GM20000 (cell line): ENCODE data around the gene IL1RN.

Experiments used
- DNase-seq: peaks from one replicate; pipeline ENCODE4 v3.0.0; 2012; ENCODE audit warnings: low spot score
- TF ChIP-seq, protein P1 (sequence below): IDR thresholded peaks from 2 replicates; pipeline ENCODE4 v1.5.1; 2012; ENCODE audit warnings: mild to moderate bottlenecking, control low read depth; ENCODE audit errors: extremely low read depth, missing control alignments

The IL1RN gene

DNA sequence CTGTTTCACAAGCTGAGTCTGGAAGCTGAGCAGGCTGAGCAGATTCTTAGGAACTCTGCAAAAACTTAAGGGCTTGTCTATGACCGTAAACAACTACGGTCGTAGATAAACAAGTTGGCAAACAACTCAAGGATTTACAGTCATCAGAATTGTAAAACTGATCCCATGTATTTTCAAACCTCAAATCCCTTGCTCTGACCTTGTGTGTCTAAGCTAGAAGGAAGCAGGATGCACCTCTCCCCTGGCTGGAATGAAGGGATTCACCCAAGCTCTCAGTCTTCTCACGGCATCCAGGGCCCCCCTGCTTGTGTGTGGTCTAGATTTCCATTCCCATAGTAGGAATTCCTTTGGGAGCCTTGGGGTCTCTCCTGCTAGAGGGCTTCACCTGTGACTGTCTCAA, 12.4 kb upstream of the IL1RN start:
- DNase-seq: no peak
- TF ChIP-seq, protein P1, sequence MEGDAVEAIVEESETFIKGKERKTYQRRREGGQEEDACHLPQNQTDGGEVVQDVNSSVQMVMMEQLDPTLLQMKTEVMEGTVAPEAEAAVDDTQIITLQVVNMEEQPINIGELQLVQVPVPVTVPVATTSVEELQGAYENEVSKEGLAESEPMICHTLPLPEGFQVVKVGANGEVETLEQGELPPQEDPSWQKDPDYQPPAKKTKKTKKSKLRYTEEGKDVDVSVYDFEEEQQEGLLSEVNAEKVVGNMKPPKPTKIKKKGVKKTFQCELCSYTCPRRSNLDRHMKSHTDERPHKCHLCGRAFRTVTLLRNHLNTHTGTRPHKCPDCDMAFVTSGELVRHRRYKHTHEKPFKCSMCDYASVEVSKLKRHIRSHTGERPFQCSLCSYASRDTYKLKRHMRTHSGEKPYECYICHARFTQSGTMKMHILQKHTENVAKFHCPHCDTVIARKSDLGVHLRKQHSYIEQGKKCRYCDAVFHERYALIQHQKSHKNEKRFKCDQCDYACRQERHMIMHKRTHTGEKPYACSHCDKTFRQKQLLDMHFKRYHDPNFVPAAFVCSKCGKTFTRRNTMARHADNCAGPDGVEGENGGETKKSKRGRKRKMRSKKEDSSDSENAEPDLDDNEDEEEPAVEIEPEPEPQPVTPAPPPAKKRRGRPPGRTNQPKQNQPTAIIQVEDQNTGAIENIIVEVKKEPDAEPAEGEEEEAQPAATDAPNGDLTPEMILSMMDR: no peak

DNA sequence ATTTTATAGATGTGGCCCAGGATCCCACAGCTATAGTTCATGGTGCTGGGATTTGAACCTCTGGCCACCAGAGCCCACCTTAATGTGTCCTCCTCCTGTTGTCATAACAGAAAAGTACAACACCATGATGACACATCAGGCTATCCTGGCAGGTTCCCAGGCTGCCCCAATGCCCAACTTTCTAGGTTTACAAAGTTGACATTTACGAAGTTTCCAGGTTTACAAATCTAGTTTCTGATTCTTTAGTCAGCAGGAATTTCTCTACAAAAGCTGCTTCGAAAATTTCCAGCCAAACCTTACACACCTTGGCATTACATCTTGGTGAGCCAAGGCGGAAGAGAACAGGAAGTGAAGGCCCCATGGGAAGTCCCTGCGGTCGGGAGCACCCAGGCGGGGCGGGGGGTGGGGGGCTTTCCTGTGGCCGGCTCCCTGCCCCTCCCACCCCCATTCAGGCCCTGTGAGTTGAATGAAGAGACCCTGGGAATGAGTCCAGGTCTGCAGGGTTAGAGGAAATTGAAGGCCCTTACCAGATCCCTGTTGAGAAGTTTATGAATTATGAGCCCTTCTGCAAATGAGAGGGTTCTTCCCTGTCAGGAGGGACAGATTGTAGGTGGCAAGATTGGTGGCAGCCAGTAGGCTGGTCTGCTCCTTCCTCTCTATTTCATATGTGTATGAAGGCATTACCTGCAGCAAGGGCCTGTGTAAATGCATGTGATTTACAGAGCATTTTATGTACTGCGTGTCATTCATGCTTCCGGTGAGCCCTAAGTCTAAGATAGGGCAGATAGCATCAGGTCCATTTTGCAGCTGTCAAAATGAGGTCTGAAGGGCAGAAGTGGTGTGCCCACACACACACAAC, 11.1 kb upstream of the IL1RN start:
- TF ChIP-seq, protein P1: no peak
- DNase-seq: peak; percentile 27

DNA sequence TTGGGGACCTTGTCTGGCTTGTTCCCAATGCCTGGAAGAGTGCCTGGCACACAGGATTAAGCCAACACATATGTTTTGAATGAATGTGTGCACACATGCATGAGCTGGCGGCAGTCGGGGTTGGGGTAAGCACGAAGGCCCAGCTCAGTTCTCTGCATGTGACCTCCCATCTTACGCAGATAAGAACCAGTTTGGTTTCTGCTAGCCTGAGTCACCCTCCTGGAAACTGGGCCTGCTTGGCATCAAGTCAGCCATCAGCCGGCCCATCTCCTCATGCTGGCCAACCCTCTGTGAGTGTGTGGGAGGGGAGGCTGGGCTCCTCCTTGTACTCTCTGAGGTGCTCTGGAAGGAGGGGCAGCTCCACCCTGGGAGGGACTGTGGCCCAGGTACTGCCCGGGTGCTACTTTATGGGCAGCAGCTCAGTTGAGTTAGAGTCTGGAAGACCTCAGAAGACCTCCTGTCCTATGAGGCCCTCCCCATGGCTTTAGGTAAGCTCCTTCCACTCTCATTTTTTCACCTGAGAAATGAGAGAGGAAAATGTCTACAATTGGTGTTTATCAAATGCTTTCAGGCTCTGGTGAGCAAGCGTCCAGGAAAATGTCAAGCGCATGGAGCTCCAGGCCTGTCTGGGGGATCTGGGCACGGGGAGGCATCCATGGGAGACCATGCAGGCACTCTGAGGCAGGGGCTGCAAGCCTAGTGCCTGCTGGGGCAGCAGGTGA, 9.7 kb upstream of the IL1RN start:
- TF ChIP-seq, protein P1: no peak
- DNase-seq: no peak

DNA sequence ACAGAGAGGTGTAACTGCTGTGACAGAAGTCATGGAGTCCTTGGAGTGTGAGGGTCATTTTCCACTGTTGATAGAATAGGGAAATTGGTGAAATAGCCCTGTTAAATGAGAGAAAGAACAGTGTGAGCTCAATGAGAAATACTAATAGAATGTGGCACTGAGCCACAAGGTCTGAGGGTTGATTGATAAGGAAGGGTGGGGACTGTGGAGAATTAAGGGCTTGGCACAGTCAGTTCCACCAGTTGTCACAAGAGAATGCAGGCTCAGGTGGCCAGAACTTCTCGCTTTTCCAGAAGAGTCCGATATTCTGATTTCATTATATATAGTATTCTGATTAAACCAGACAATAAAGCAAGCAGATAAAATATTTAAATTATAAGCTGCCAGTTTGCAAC, 9.1 kb upstream of the IL1RN start:
- TF ChIP-seq, protein P1: no peak
- DNase-seq: no peak

DNA sequence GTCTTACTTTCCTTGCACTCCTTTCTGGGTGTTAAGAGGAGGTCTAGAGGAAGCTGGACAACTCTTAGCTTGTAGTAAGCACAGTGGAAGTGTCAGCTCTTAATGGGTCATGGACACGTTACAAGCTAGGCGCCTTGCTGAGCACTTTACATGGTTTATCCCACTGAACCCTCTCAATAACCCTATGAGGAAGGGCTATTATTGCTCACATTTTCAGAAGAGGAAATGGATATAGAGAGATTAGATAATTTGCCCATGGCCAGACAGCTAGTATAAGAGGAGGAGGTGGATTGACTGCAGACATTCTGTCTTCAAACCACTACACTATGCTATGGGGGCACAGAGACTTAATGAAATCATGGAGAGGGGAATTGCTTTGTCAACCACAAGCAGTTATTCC, 8.3 kb upstream of the IL1RN start:
- TF ChIP-seq, protein P1: no peak
- no peak for DNase-seq

DNA sequence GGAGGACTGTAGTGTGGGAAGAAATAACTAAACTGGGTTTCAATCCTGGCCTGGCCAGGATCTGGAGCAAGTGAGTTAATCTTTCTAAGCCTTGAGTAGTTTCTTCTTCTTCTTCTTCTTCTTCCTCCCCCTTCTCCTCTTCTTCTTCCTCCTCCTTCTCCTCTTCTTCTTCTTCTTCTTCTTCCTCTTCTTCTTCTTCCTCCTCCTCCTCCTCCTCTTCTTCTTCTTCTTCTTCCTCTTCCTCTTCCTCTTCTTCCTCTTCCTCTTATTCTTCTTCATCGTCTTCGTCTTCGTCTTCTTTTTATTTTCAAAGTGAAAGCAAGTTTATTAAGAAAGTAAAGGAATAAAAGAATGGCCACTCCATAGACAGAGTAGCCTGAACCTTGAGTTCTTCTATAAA, 6.5 kb upstream of the IL1RN start:
- TF ChIP-seq, protein P1: no peak
- DNase-seq: no peak

DNA sequence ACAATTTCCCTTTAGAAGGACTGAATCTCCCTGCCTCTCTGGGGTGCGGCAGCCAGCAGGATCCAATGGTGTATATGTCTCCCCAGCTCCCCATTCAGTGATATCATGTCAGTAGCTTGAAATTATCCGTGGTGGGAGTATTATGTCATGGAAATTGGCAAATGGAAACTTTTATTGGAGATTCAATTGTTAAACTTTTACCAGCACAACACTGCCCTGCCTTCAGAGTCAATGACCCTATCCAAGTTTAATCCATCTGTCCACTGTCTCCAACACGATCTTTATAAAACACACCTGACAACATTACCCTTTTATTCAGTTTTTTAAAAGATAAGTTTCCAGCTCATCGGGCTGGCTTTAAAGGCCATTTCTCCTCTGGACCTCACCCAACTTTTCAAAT, 5.0 kb upstream of the IL1RN start:
- no peak for DNase-seq
- TF ChIP-seq, protein P1: no peak
